HCT116 (cell line): ENCODE results near the gene CHD2. TPM values are rescaled to one million over a fixed set of nuclear protein-coding genes. Genes with fewer than 3 reads are reported as not detected.

Experiments
- ATAC-seq: fragments of 200-7000 bp; cut with Tn5 transposase; 2 replicates; pipeline ENCODE4 v1.9.1; 2020; ENCODE audit warnings: mild to moderate bottlenecking, moderate library complexity
- BruUV-seq: library from RNA; stranded (reverse); fragments of 400-500 nt; replicated peaks from 2 replicates; lab custom pipeline; 2021; lab: Mats Ljungman, UMichigan
- CTCF ChIA-PET: fragments of 300-600 bp; sonication (Branson Sonifier 250); formaldehyde crosslinking; loops from one replicate; lab custom pipeline; 2021; ENCODE audit warnings: antibody characterized with exemption; lab: Charles Lee
- POLR2A ChIA-PET: fragments of 300-600, 350-600 bp; sonication (Branson Sonifier 250); formaldehyde crosslinking; loops from one replicate; lab custom pipeline; 2021; ENCODE audit warnings: antibody characterized with exemption; lab: Charles Lee
- RAD21 ChIA-PET, 2 experiments: fragments of 300-600 bp; sonication (Branson Sonifier 250); formaldehyde crosslinking; loops; one replicate each; lab custom pipeline; 2023; ENCODE audit warnings: low total read pairs in 2 of 2; ENCODE audit not compliant: uncharacterized antibody in 2 of 2, unreplicated experiment in 2 of 2, low non-redundant PET in 1 of 2; lab: Charles Lee
- DNase-seq: peaks from one replicate; pipeline ENCODE4 v3.0.0-alpha.2; 2010; ENCODE audit warnings: low read depth, low spot score
- H2AFZ ChIP-seq: fragments of 200-600 bp; shearing (Covaris generic), sonication (generic); 2 replicates; pipeline ENCODE4 v1.6.1; 2017; ENCODE audit warnings: low read depth, mixed run types, mixed read lengths, antibody characterized with exemption, low read length; ENCODE audit not compliant: poor library complexity, severe bottlenecking
- H3K27ac ChIP-seq: 2 replicates; pipeline ENCODE4 v1.5.1; 2012; ENCODE audit warnings: low read depth, low read length
- H3K27me3 ChIP-seq: fragments of 200-600 bp; sonication (generic); 2 replicates; pipeline ENCODE4 v1.6.1; 2016; ENCODE audit warnings: mixed run types, low read length, mixed read lengths; ENCODE audit not compliant: insufficient read depth
- H3K36me3 ChIP-seq, 2 experiments: fragments of 200-500 bp in 1 of 2; fragments of 200-600 bp in 1 of 2; sonication (Bioruptor generic) in 1 of 2; sonication (generic) in 1 of 2; 2 replicates each; pipeline versions ENCODE4 v1.5.1 to v1.6.1; 2014 to 2016; ENCODE audit warnings: low read length in 2 of 2, inconsistent platforms in 1 of 2, mixed read lengths in 1 of 2, mixed run types in 1 of 2; ENCODE audit not compliant: insufficient read depth in 2 of 2, control insufficient read depth in 1 of 2
- H3K4me1 ChIP-seq, 2 experiments: fragments of 200-600 bp in 1 of 2; sonication (generic) in 1 of 2; 2 replicates each; pipeline versions ENCODE4 v1.5.1 to v1.6.1; 2012 to 2017; ENCODE audit warnings: low read length in 2 of 2, inconsistent platforms in 1 of 2, mild to moderate bottlenecking in 1 of 2, mixed read lengths in 1 of 2, mixed run types in 1 of 2, moderate library complexity in 1 of 2; ENCODE audit not compliant: insufficient read depth in 2 of 2, control insufficient read depth in 1 of 2
- H3K4me2 ChIP-seq: fragments of 200-600 bp; sonication (generic); 2 replicates; pipeline ENCODE4 v1.6.1; 2017; ENCODE audit warnings: mixed run types, low read length, mixed read lengths
- H3K4me3 ChIP-seq, 2 experiments: fragments of 200-600 bp in 1 of 2; sonication (generic) in 1 of 2; replicated peaks in 1 of 2; 2 replicates each; pipeline ENCODE4 v1.5.1; 2011 to 2016; ENCODE audit warnings: low read length in 2 of 2, control low read depth in 1 of 2, low read depth in 1 of 2, mild to moderate bottlenecking in 1 of 2, mixed read lengths in 1 of 2, mixed run types in 1 of 2
- H3K79me2 ChIP-seq: fragments of 200-600 bp; sonication (generic); 2 replicates; pipeline ENCODE4 v1.6.1; 2017; ENCODE audit warnings: mild to moderate bottlenecking, mixed run types, low read length, moderate library complexity, mixed read lengths; ENCODE audit not compliant: insufficient read depth
- H3K9ac ChIP-seq: fragments of 200-600 bp; sonication (generic); 2 replicates; pipeline ENCODE4 v1.6.1; 2016; ENCODE audit warnings: low read length, mixed read lengths
- H3K9me2 ChIP-seq: fragments of 200-600 bp; sonication (generic), shearing (Covaris generic); 2 replicates; pipeline ENCODE4 v1.6.1; 2017; ENCODE audit warnings: mixed run types, mild to moderate bottlenecking, moderate library complexity; ENCODE audit not compliant: insufficient read depth
- H3K9me3 ChIP-seq, 2 experiments: fragments of 200-500 bp in 1 of 2; fragments of 200-600 bp in 1 of 2; sonication (Bioruptor generic) in 1 of 2; sonication (generic) in 1 of 2; 2 replicates each; pipeline ENCODE4 v1.6.1; 2014 to 2017; ENCODE audit warnings: low read length in 2 of 2, mixed read lengths in 2 of 2, inconsistent platforms in 1 of 2, low read depth in 1 of 2, mild to moderate bottlenecking in 1 of 2, mixed run types in 1 of 2, moderate library complexity in 1 of 2; ENCODE audit not compliant: control insufficient read depth in 1 of 2, insufficient read depth in 1 of 2
- H4K20me1 ChIP-seq: fragments of 200-600 bp; sonication (generic), shearing (Covaris generic); 2 replicates; pipeline ENCODE4 v1.6.1; 2017; ENCODE audit warnings: mixed run types, mild to moderate bottlenecking, moderate library complexity; ENCODE audit not compliant: insufficient read depth
- ATF3 ChIP-seq: IDR thresholded peaks from 2 replicates; pipeline ENCODE4 v1.6.1; 2012
- CEBPB ChIP-seq: IDR thresholded peaks from 2 replicates; pipeline ENCODE4 v1.6.1; 2012; ENCODE audit warnings: low read depth
- CTCF ChIP-seq, 3 experiments: fragments of 200-600 bp in 1 of 3; sonication (generic) in 1 of 3; IDR thresholded peaks in 2 of 3; conservative IDR thresholded peaks in 1 of 3; 2 replicates each; pipeline ENCODE4 v1.5.1; 2012 to 2017; ENCODE audit warnings: low read depth in 2 of 3, low read length in 2 of 3, antibody characterized with exemption in 1 of 3, borderline replicate concordance in 1 of 3, control low read depth in 1 of 3, mild to moderate bottlenecking in 1 of 3, mixed read lengths in 1 of 3, mixed run types in 1 of 3, moderate library complexity in 1 of 3; ENCODE audit not compliant: insufficient read depth in 1 of 3
- EGR1 ChIP-seq: IDR thresholded peaks from 2 replicates; pipeline ENCODE4 v1.6.1; 2012; ENCODE audit warnings: low read depth
- ELF1 ChIP-seq: IDR thresholded peaks from 2 replicates; pipeline ENCODE4 v1.6.1; 2012; ENCODE audit warnings: low read depth, borderline replicate concordance
- EZH2 ChIP-seq: fragments of 200-600 bp; sonication (generic); IDR thresholded peaks from 2 replicates; pipeline ENCODE4 v1.6.1; 2017; ENCODE audit warnings: antibody characterized with exemption, mixed run types
- EZH2phosphoT487 ChIP-seq: fragments of 200-600 bp; IDR thresholded peaks from 2 replicates; pipeline ENCODE4 v1.6.1; 2018; ENCODE audit warnings: antibody characterized with exemption, borderline replicate concordance
- FOSL1 ChIP-seq: IDR thresholded peaks from 2 replicates; pipeline ENCODE4 v1.6.1; 2012; ENCODE audit warnings: low read depth
- MAX ChIP-seq: IDR thresholded peaks from 2 replicates; pipeline ENCODE4 v1.6.1; 2012
- RAD21 ChIP-seq: IDR thresholded peaks from 2 replicates; pipeline ENCODE4 v1.6.1; 2012; ENCODE audit warnings: low read depth, mild to moderate bottlenecking
- SIN3A ChIP-seq: IDR thresholded peaks from 2 replicates; pipeline ENCODE4 v1.6.1; 2012; ENCODE audit warnings: low read depth
- ZBTB33 ChIP-seq: IDR thresholded peaks from 2 replicates; pipeline ENCODE4 v1.6.1; 2011; ENCODE audit warnings: mild to moderate bottlenecking, low read length, moderate library complexity; ENCODE audit not compliant: insufficient replicate concordance; ENCODE audit errors: extremely low read depth
- ZNF274 ChIP-seq: fragments of 200-500 bp; sonication (Bioruptor generic); IDR thresholded peaks from 2 replicates; pipeline ENCODE4 v1.6.1; 2014; ENCODE audit warnings: mild to moderate bottlenecking, low read depth, low read length, inconsistent platforms
- intact Hi-C: fragments of 100-400 bp; cut with micrococcal nuclease; formaldehyde crosslinking; loops from 2 replicates; pipeline ENCODE4 v1.10.0; 2022
- total RNA-seq: library from RNA; stranded (reverse); gene quantifications from one replicate; pipeline ENCODE4 v1.2.1, GENCODE V29; 2021; ENCODE audit not compliant: unreplicated experiment

The CHD2 gene
- total RNA-seq, 1 experiment from 2014 or later, result 116 TPM

- no peak for TF ChIP-seq ZNF274
- no peak for TF ChIP-seq EZH2phosphoT487
- no peak for TF ChIP-seq FOSL1
- no peak for TF ChIP-seq ELF1
- no peak for TF ChIP-seq RAD21
- no peak for TF ChIP-seq ZBTB33
- TF ChIP-seq EGR1, result no peak
- no peak for TF ChIP-seq CTCF (IDR thresholded peaks at IDR 0.05 in 2 of 3, conservative IDR thresholded peaks at IDR 0.05 in 1 of 3; ENCODE audit: borderline replicate concordance in 1 of 3, insufficient read depth in 1 of 3, low read depth in 2 of 3, low read length in 2 of 3)
- TF ChIP-seq ATF3, result no peak
- TF ChIP-seq EZH2, result no peak
- TF ChIP-seq CEBPB, result no peak
- no peak for TF ChIP-seq SIN3A
- TF ChIP-seq MAX, result no peak
- ChIA-PET CTCF (no interaction called here), POLR2A (interaction anchor here (1.1 kb wide), 1 partner anchor 12 kb away, joined by 4 read pairs; no protein-coding TSS in a partner anchor), RAD21 (no interaction called here)
- Histone ChIP-seq H3K4me1 (no peaks in the 10 kb centered on the region), H3K9me2 (no peaks in the 10 kb centered on the region), H3K79me2 (peaks cover 93% of the 10 kb centered on the region), H2AFZ (no peak overlapping the region), H3K36me3 (peaks cover 56 to 63% of the 10 kb centered on the region in 2 experiments; a peak in 3 of 4 replicates), H3K27me3 (no peaks in the 10 kb centered on the region), H3K4me2 (no peak overlapping the region), H3K4me3 (no peak overlapping the region), H3K9me3 (no peaks in the 10 kb centered on the region), H4K20me1 (no peaks in the 10 kb centered on the region), H3K27ac (no peak overlapping the region), H3K9ac (no peak overlapping the region)
- ATAC-seq, result no peak
- no TSS peak for BruUV-seq
- no peak for DNase-seq
- intact Hi-C loops, result no loop called here
These were observed 33.0 kb downstream of the CHD2 start for GRCh38 chr15:92932946-92933649.
